Measurements from ENCODE around the gene GAB2.

GRCh38 chr11:78395597-78395996 lies 22.0 kb downstream of the GAB2 start:
- TF ChIP-seq, protein P1, sequence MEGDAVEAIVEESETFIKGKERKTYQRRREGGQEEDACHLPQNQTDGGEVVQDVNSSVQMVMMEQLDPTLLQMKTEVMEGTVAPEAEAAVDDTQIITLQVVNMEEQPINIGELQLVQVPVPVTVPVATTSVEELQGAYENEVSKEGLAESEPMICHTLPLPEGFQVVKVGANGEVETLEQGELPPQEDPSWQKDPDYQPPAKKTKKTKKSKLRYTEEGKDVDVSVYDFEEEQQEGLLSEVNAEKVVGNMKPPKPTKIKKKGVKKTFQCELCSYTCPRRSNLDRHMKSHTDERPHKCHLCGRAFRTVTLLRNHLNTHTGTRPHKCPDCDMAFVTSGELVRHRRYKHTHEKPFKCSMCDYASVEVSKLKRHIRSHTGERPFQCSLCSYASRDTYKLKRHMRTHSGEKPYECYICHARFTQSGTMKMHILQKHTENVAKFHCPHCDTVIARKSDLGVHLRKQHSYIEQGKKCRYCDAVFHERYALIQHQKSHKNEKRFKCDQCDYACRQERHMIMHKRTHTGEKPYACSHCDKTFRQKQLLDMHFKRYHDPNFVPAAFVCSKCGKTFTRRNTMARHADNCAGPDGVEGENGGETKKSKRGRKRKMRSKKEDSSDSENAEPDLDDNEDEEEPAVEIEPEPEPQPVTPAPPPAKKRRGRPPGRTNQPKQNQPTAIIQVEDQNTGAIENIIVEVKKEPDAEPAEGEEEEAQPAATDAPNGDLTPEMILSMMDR (IDR thresholded peaks at IDR 0.05) = no peak
- TF ChIP-seq EZH2 (IDR thresholded peaks at IDR 0.05; ENCODE audit: borderline replicate concordance, insufficient read depth, low read depth, low read length, poor library complexity, severe bottlenecking) = no peak
